Endothelial cell of umbilical vein (primary cell): ENCODE data around the gene HSPA6. TPM values are rescaled to one million over a fixed set of nuclear protein-coding genes. Genes with fewer than 3 reads are reported as not detected.

ENCODE experiments used
- BruUV-seq: library from RNA; stranded (reverse); fragments of 400-500 nt; replicated peaks from 2 replicates; lab custom pipeline; 2021; lab: Mats Ljungman, UMichigan
- CTCF ChIA-PET: fragments of 300-600, 350-600 bp; sonication (Branson Sonifier 250); formaldehyde crosslinking; loops from one replicate; lab custom pipeline; 2021; ENCODE audit warnings: antibody characterized with exemption, inconsistent platforms; lab: Charles Lee
- POLR2A ChIA-PET: fragments of 300-600, 350-600 bp; sonication (Branson Sonifier 250); formaldehyde crosslinking; loops from one replicate; lab custom pipeline; 2021; ENCODE audit warnings: antibody characterized with exemption, inconsistent platforms; lab: Charles Lee
- DNase-seq: peaks from one replicate; pipeline ENCODE4 v3.0.0-alpha.2; 2011; ENCODE audit warnings: low read depth, low spot score
- FAIRE-seq: peaks from 2 replicates; lab custom pipeline; 2011; peaks lifted over from hg19 to GRCh38; lab: Jason Lieb, UNC
- H2AFZ ChIP-seq: 2 replicates; pipeline ENCODE4 v1.6.0; 2012; ENCODE audit warnings: low read depth, low read length, control low read depth, inconsistent platforms
- H3K27ac ChIP-seq: 2 replicates; pipeline ENCODE4 v1.5.1; 2011; ENCODE audit warnings: low read depth, mild to moderate bottlenecking, control low read depth, low read length, moderate library complexity; ENCODE audit not compliant: insufficient read depth
- H3K27me3 ChIP-seq, 2 experiments: 2 replicates each; pipeline versions ENCODE4 v1.6.0 to v1.6.1; 2011; ENCODE audit warnings: low read length in 2 of 2, mixed read lengths in 1 of 2; ENCODE audit not compliant: control insufficient read depth in 2 of 2, insufficient read depth in 2 of 2
- H3K36me3 ChIP-seq, 2 experiments: 2 replicates in 1 of 2; 3 replicates in 1 of 2; pipeline ENCODE4 v1.5.1; 2011; ENCODE audit warnings: low read length in 2 of 2, mild to moderate bottlenecking in 1 of 2, moderate library complexity in 1 of 2; ENCODE audit not compliant: control insufficient read depth in 2 of 2, insufficient read depth in 2 of 2; ENCODE audit errors: extremely low read depth in 1 of 2
- H3K4me1 ChIP-seq: 3 replicates; pipeline ENCODE4 v1.5.1; 2011; ENCODE audit warnings: mild to moderate bottlenecking, low read length; ENCODE audit not compliant: control insufficient read depth, insufficient read depth; ENCODE audit errors: extremely low read depth
- H3K4me2 ChIP-seq: 2 replicates; pipeline ENCODE4 v1.6.1; 2011; ENCODE audit warnings: low read length, control low read depth, mixed read lengths; ENCODE audit not compliant: insufficient read depth
- H3K4me3 ChIP-seq, 3 experiments: fragments of 200-600 bp in 1 of 3; sonication (generic), shearing (Covaris generic) in 1 of 3; replicated peaks in 1 of 3; 2 replicates each; pipeline ENCODE4 v1.5.1; 2011 to 2016; ENCODE audit warnings: control low read depth in 3 of 3, low read length in 3 of 3, mild to moderate bottlenecking in 2 of 3, inconsistent platforms in 1 of 3, low read depth in 1 of 3, moderate library complexity in 1 of 3; ENCODE audit not compliant: insufficient read depth in 1 of 3
- H3K79me2 ChIP-seq: 2 replicates; pipeline ENCODE4 v1.6.0; 2012; ENCODE audit warnings: low read length, inconsistent platforms; ENCODE audit not compliant: control insufficient read depth, insufficient read depth
- H3K9ac ChIP-seq: replicated peaks from 2 replicates; pipeline ENCODE3; 2011; ENCODE audit warnings: low read length, control low read depth; ENCODE audit not compliant: insufficient read depth; ENCODE audit errors: extremely low read depth
- H3K9me1 ChIP-seq: replicated peaks from 3 replicates; pipeline ENCODE4 v1.6.0; 2011; ENCODE audit warnings: mild to moderate bottlenecking, low read length; ENCODE audit not compliant: control insufficient read depth, insufficient read depth; ENCODE audit errors: extremely low read depth
- H3K9me3 ChIP-seq: replicated peaks from 2 replicates; pipeline ENCODE4 v1.5.1; 2012; ENCODE audit warnings: low read length, inconsistent platforms; ENCODE audit not compliant: control insufficient read depth, insufficient read depth
- H4K20me1 ChIP-seq: replicated peaks from 2 replicates; pipeline ENCODE3; 2011; ENCODE audit warnings: mild to moderate bottlenecking, low read length; ENCODE audit not compliant: control insufficient read depth, insufficient read depth; ENCODE audit errors: extremely low read depth
- EZH2 ChIP-seq: IDR thresholded peaks from 2 replicates; pipeline ENCODE4 v1.6.1; 2012; ENCODE audit warnings: borderline replicate concordance, low read depth, mild to moderate bottlenecking, moderate library complexity, low read length, inconsistent platforms; ENCODE audit not compliant: severe bottlenecking
- FOS ChIP-seq: IDR thresholded peaks from 2 replicates; pipeline ENCODE4 v1.6.1; 2011; ENCODE audit warnings: mild to moderate bottlenecking, low read length, moderate library complexity, borderline replicate concordance; ENCODE audit not compliant: insufficient read depth
- JUN ChIP-seq: IDR thresholded peaks from 2 replicates; pipeline ENCODE4 v1.6.1; 2011; ENCODE audit warnings: borderline replicate concordance, low read depth; ENCODE audit not compliant: insufficient read length, insufficient read depth
- MYC ChIP-seq: IDR thresholded peaks from one replicate; pipeline ENCODE4 v1.6.1; 2011; ENCODE audit warnings: mild to moderate bottlenecking, low read depth, low read length
- POLR2AphosphoS5 ChIP-seq: IDR thresholded peaks from 2 replicates; pipeline ENCODE4 v1.6.1; 2012; ENCODE audit warnings: low read depth, mild to moderate bottlenecking, control low read depth, low read length, moderate library complexity; ENCODE audit not compliant: insufficient read depth
- dilution Hi-C: fragments of 300-500 bp; cut with MboI; formaldehyde crosslinking; loops from one replicate; pipeline ENCODE4 v1.15.0; 2019; ENCODE audit warnings: low sequenced_read_pairs; ENCODE audit not compliant: extremely low pct_ligation_motif_present
- intact Hi-C: fragments of 100-400 bp; cut with micrococcal nuclease; formaldehyde crosslinking; loops from one replicate; pipeline ENCODE4 v1.10.0; 2022
- polyA plus RNA-seq, 4 experiments: library from polyadenylated mRNA; depleted of rRNA in 3 of 4; stranded (reverse) in 3 of 4; unstranded in 1 of 4; fragments of >200 nt; gene quantifications; 2 replicates each; pipeline versions ENCODE4 v1.2.1 to v1.2.3, GENCODE V29; 2011 to 2012; ENCODE audit warnings: missing spikeins in 1 of 4
- total RNA-seq: library from RNA; stranded (reverse); gene quantifications from 2 replicates; pipeline ENCODE4 v1.2.3, GENCODE V29; 2021
- TF ChIP-seq, protein P1 (sequence below): IDR thresholded peaks from 2 replicates; pipeline ENCODE4 v1.6.1; 2011; ENCODE audit not compliant: insufficient read depth, insufficient read length

Gene HSPA6
- total and polyA plus RNA-seq, 2 donors (not counting 3 experiments of a cell fraction or from before 2014, with no cell fraction given): 0.10 to 0.13 TPM

- TF ChIP-seq POLR2AphosphoS5: no peak
- no peak for TF ChIP-seq MYC
- TF ChIP-seq JUN: no peak
- no peak for TF ChIP-seq FOS
- no peak for TF ChIP-seq EZH2
- DNase-seq (no peak), FAIRE-seq (no peak)
- Histone ChIP-seq H3K4me2 (no peak overlapping the region), H3K36me3 (no peaks in the 10 kb centered on the region), H2AFZ (no peak overlapping the region), H3K4me3 (no peak overlapping the region), H3K9me3 (no peaks in the 10 kb centered on the region), H3K9ac (no peak overlapping the region), H3K9me1 (no peaks in the 10 kb centered on the region), H3K27ac (no peak overlapping the region), H4K20me1 (no peaks in the 10 kb centered on the region), H3K27me3 (peaks cover 17 to 27% of the 10 kb centered on the region in 2 experiments), H3K79me2 (no peaks in the 10 kb centered on the region), H3K4me1 (peaks cover 10% of the 10 kb centered on the region)
- POLR2A ChIA-PET: no interaction called here
- intact Hi-C loops (no loop called here), dilution Hi-C loops (no loop called here)
- CTCF ChIA-PET: interaction anchor here (0.9 to 1.1 kb wide), 2 partner anchors 10 to 28 kb away, joined by 3 to 4 read pairs; no protein-coding TSS in a partner anchor
- no TSS peak for BruUV-seq
Measured at GRCh38 chr1:161495490-161495889, 28.9 kb upstream of the HSPA6 start.

DNA sequence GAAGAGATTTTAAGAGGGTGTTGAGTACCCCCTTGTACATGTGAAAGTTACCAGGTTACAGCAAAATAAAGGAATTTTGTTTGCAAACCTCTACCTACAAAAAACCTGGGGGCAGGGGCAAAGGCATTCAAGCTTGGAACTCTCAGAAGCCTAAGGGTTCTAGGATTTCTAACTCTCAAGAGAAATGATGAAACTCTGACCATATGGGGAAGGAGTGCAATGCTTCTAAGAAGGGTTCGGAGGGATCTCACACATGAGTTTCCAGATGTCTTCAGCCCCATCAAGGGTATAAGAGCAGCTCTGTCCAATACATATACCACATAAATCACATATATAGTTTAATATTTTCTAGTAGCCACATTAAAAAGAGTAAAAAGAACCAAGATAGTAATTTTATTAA lies 26.4 kb upstream of the HSPA6 start:
- Histone ChIP-seq H3K9ac (no peak overlapping the region), H3K4me2 (no peak overlapping the region), H3K27ac (no peak overlapping the region), H3K79me2 (no peaks in the 10 kb centered on the region), H3K9me3 (no peaks in the 10 kb centered on the region), H4K20me1 (no peaks in the 10 kb centered on the region), H3K36me3 (no peaks in the 10 kb centered on the region), H2AFZ (no peak overlapping the region), H3K4me1 (peaks cover 12% of the 10 kb centered on the region), H3K9me1 (no peaks in the 10 kb centered on the region), H3K27me3 (peaks cover 7 to 9% of the 10 kb centered on the region in 2 experiments), H3K4me3 (no peak overlapping the region)
- POLR2A ChIA-PET: no interaction called here
- intact Hi-C loops: no loop called here
- FAIRE-seq (no peak), DNase-seq (no peak)
- CTCF ChIA-PET: interaction anchor here (3.2 kb wide), 1 partner anchor 10 kb away, joined by 23 read pairs; no protein-coding TSS in a partner anchor
- dilution Hi-C loops: no loop called here
- TF ChIP-seq, protein P1, sequence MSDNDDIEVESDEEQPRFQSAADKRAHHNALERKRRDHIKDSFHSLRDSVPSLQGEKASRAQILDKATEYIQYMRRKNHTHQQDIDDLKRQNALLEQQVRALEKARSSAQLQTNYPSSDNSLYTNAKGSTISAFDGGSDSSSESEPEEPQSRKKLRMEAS: no peak
- no TSS peak for BruUV-seq
